GF-D8 (cell line): ENCODE results near the gene FHIT.
"Not testable (repeated sequence)": the region's sequence is repeated elsewhere in the genome, so short reads cannot be mapped to it uniquely, and the experiment has no call there.

Source experiments
- DNase-seq: peaks from one replicate; lab custom pipeline; 2025; lab: John Stamatoyannopoulos, UW

FHIT gene

DNA sequence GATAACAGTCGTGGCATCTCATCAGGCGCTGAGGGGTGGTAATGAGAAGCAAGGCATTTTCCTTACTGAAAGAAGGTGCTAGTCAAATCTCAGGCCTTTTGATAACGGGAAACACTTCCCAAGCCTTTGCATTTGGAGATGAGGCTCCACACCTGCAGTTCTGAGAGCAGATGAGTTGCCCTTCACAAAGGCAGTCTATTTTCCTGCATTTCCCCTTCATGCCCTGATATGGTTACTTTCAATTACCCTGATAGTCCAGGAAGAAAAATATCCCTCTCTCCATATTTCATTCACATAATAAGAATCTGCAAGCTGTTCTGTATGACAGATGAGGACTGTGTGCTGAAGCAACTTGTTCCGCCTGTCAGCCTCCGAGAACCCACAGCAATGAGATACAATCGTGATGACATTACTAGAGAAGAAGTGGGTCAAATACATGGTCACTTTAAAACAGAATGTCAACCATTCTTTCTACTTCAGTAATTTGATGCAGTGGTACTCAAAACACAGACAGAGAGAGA is 25.0 kb downstream of the FHIT start:
- DNase-seq: no peak

DNA sequence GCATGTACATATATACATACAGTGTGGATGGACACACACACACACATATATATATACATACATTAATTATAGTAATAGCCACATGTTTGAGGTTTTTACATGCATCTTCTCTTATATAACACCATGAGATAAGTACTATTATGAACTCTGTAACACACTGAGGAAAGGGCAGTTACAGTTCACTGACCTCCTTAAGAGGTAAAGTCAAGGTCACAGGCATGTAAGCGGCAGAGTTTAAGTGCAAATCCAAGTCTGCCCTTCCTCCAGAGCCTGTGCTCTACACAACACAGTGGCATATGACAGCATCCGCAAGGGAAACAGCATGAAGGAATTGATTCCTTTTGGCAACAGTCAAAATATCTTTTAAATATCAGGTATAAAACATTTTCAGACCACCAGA is 26.4 kb downstream of the FHIT start:
- no peak for DNase-seq

DNA sequence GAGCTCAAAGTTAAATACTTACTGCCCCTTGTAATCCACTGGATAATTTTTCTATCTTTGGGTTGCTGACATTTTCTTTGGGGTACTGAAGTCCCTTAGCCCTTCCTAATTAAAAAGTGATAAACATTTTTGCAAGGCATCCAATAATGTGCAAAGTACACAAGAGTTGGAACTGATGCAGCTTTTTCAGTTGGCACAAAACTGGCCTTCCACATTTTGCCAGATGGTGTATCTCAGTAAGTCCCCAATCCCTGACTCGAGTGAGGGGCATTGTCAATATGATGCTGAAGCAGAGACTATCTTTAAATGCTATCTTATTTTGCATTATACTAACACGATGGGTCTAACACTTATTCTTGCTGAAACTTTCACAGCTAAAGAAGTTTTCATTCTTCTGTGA is 27.8 kb downstream of the FHIT start:
- DNase-seq: no peak

DNA sequence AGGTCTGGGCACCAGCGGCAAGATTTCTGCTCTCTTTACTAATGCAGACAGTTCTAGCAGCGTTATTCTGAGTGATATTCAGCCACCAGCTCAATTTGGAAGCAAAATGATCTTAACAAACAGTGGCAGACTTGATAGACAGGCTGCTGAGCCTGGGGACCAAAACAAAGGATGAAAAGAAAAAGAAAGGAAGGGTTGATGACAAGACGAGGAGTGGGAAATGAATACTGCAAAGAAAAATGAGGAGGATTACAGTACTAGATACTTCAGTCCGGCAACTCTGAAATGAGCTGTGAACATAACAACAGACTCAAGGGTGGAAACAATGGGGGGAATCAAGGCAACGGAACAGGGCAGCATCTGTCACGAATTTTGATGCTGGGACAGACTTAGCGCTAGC is 28.8 kb downstream of the FHIT start:
- DNase-seq: no peak

DNA sequence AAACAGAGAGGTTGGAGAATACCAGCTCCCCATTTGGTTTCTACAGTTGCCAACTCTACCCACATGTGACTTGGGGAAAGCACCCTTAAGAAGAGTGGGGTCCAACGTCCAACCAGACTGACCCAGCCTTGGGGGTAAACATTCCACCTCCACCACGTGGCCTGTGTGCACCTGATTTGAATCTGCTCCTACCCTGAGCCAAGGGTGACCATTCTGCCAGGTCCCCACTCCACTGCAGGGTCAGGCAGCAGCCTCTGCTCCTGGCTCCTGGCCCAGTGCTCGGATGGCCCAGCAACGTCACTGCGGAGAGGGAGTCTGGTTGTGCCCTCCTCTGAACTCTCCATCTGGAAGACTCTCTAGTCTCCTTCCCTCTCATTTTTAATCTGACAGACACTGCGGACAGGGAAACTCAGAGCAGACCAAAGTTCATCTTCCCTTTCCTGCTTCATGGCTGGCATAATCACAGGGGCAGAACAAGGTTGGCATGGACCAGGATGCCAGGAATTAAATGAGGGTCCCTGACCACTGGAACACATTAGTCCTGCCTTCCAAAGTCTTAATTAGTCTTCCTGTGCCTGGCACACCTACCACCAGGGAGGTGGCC is 29.4 kb downstream of the FHIT start:
- DNase-seq: no peak

DNA sequence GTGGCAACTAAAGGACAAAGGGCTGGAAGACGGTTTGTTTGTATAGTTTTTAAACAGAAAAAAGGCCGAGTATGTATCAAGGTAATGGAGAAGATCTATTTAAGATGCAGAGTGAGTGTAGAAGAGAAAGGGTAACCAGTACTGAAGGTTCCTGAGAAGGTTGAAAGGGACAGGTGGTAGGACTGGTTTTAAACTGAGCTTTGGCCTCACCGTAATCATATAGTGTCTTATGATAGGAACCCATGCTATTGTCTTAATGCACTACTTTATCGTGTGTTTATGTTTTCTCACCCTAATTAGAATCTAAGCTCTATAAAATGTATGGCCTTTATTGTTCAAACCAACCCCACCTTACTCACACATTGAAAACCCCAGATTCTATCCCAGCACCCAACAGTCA is 32.7 kb downstream of the FHIT start:
- DNase-seq: no peak

DNA sequence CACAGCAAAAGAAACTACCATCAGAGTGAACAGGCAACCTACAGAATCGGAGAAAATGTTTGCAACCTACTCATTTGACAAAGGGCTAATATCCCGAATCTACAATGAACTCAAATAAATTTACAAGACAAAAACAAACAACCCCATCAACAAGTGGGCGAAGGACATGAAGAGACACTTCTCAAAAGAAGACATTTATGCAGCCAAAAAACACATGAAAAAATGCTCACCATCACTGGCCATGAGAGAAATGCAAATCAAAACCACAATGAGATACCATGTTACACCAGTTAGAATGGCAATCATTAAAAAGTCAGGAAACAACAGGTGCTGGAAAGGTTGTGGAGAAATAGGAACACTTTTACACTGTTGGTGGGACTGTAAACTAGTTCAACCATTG is 35.1 kb downstream of the FHIT start:
- DNase-seq: not testable (repeated sequence)

DNA sequence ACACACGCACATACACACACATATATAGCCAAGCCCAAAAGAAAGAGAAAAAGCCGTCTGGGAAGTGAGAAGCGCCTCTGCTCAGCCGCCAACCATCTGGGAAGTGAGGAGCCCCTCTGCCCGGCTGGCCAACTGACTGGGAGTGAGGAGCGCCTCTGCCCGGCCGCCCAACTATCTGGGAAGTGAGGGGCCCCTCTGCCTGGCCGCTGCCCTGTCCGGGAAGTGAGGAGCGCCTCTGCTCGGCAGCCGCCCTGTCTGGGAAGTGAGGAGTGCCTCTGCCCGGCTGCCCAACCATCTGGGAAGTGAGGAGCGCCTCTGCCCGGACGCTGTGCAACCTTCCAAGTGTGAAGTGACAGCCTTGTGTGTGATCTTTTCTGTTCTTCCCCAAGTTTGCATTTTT is 49.2 kb downstream of the FHIT start:
- no peak for DNase-seq

DNA sequence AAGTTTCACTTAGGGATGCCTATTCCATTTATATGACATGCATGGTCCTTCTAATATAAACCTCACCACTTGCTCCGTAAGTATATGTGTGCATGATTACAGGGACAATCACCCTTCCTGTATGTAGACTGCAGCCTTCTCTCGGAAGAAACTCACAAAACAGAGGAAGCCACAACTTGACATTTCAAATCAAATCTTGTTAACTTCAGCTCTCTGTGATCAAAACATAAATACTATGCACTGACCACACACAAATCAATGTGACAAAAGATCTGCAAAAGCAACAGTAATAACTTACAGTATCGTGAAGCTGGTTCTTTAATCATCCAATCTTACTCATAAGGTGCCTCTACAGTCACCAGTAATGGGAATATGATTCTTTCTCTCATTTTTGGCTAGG is 50.2 kb downstream of the FHIT start:
- no peak for DNase-seq

DNA sequence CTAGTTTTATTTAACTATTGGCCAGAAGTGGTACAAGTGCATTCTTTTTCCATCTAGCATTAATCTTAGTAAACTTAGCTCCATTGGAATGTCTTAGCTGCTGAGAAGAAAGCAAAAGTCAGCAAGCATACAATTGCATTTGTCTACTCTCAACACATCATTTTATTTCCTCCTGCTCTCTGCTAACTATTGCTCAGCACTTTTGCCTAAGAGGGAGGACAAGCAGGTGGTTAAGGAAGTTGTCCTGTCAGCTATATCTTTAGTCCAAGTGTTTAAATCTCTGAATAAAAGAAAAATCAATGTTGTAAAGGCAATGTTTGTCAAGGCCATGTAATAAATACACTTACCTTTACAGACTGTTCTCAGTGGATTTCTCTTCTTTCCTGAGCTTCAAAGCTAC is 51.0 kb downstream of the FHIT start:
- peak; percentile 16 for DNase-seq

DNA sequence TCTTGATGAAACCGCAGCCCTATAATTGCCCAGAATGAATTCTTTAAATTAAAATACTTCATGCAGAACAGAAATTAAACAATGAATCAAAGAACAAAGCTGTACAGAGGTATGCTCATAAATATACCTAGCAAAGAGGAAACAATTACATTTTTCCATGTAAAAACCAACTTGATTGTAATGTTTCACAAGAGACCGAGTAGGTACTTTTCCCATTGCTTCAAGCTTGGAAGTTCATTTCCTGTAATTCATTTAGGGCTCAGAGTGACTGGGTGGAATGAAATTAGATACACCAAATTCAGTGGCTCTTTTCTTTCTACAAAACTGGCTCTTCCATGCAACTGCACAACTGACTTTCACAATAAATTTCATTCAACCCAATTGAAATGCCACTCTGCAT is 51.4 kb downstream of the FHIT start:
- no peak for DNase-seq

DNA sequence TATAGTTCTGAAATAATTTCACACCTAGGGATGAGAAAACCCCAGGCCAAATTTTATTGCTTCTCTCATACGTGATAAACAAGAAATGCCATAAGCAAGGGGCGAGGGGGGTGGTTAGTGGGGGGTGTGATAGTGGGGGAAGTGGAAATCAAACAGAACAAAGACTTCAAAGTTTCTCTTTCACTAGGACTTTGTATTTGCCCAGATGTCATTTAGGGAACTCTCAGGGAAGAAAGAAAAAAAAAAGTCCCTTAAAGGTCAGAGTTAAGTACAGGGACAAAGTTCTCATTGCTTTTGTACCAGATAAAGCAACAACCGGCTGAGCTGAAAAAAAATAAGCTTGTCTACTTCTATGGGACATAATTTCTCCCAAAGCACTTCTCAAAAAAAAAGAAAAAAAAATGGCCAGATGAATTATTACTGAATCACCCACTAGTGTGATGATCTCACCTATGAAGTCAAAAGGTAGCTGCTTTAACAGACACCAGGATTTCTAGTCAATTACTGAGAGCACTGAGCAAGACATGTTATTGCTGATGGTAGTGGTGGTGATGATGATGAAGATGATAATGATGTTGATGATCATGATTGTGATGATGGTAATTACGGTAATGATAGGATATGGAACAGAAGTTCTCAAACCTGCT is 56.2 kb downstream of the FHIT start:
- DNase-seq: no peak

DNA sequence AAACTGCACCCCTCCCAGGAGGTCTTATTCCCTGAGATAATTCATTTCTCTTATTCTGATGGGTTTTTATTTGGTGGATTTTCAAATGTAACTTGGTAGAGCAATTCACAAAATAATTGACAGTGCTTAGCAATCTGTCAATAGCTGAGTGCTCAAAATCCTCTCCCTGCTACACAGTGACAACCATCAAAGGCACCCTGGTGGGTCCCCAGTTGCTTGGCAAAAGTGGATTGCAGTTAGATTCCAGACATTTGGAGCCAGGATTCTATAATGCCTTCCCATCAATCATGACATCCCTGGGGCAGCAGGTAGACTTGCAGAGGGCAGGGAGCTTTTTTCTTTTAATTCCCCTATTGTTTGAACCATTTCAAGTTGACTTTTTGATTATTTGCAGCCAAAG is 59.0 kb downstream of the FHIT start:
- DNase-seq: no peak

DNA sequence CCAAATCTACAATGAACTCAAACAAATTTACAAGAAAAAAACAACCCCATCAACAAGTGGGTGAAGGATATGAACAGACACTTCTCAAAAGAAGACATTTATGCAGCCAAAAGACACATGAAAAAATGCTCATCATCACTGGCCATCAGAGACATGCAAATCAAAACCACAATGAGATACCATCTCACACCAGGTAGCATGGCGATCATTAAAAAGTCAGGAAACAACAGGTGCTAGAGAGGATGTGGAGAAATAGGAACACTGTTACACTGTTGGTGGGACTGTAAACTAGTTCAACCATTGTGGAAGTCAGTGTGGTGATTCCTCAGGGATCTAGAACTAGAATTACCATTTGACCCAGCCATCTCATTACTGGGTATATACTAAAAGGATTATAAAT is 61.0 kb downstream of the FHIT start:
- DNase-seq: not testable (repeated sequence)

DNA sequence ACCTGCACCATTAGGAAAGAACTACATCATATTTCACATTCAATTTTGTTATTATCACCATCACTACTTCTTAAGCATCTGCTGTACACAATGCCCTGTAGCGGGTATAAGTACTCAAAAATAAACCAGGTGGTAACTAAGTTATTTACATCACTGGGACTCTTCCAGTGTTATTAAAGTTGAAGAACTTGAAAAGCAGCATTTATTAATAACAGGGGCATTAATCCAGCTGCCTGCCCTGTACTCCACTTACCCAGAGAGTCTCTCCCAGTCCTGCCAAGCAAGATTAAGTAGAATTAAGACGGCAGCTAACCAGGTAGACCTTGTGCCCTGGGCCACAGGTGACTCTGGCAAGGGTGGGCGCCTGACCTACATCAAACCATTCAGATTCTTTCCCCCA is 65.2 kb downstream of the FHIT start:
- no peak for DNase-seq

DNA sequence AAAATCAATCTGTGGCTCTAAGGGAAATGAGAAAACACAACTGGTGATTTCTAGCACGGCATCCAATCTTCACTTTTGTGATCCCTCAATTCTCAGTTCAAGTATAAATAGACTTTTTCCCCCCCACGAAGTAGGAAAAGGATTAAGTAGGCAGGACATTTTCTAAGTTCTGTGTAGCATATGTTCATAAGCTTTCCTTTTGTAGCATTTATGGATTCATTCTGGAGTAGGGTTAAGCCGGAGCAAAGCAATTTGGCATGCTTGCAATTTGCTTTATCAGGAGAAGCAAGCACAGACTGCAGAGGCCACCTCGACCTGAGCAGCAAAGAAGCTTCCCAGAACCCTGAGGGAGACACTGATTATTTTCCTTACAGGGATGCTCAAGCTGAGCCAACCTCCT is 66.3 kb downstream of the FHIT start:
- no peak for DNase-seq

DNA sequence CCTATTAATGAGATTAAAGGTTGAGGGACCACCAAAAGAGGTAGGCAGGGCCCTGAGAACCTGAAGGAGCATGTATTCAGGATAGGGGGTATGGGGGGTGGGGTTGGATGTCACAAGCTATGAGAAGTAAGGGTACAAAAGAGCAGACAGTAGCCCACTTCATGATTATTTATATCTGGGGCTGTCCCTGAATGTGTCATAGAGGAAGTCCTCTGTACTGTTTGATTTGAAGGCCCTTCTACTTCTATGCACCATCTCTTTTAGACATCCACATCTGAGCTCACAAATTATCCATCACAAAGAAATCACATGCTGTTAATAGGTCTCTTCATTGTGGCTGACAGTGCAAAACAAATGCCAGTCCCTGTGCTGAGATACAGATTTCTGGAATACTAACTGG is 68.6 kb downstream of the FHIT start:
- DNase-seq: no peak

DNA sequence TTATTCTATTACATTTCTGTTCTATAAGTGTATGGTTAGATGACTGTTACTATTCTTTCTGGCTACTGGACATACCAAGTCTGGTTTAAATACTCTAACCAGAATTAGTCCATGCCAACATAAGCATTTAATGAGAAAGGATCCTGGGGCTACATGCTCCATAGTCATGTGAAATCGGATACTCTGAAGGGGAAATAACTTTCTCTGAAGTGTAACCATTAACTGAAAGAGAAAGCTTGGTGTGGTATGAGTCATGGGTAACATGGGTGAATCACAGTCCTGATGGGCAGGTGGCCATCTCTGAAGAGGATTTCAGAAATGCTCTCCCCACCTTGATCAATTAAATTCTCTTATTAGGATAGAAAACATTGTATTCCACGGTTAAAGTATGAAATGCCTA is 69.4 kb downstream of the FHIT start:
- no peak for DNase-seq

DNA sequence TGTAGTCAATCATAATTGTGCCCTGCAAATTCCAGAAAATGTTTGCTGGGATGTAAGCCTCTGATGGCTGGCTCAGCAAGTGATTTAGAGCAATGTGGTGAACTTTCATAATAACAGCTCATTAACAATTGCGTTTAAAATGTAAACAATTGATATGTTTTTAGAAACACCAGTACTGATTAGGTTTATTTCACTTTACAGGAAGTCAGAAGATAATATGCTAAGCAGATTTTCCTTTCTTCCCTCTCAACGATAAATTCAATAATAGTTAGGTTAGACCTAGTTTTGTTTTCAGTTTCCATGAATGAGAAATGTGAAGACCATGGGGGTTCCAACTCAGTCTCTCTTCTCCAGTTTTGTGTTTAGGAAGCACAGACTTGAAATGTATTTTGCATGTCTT is 71.0 kb downstream of the FHIT start:
- DNase-seq: no peak

DNA sequence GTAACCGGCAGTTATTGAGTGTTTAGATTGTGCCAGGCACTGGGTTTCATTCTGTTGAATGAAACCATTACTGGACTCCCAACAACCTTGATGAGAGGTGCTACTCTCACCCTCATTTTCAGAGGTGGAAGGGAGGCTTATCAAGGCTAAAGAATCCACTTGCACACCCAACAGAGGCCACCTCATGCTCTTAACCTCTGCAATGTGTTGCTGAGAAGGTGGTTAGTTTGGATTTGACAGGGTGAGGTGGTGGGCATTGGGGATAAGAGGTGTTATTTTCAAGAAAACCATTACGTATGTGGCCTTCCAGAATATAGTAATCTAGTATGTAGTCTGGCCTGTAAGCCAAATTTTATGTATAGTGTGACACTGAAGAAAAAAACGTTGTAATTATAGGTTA is 73.1 kb downstream of the FHIT start:
- DNase-seq: no peak

DNA sequence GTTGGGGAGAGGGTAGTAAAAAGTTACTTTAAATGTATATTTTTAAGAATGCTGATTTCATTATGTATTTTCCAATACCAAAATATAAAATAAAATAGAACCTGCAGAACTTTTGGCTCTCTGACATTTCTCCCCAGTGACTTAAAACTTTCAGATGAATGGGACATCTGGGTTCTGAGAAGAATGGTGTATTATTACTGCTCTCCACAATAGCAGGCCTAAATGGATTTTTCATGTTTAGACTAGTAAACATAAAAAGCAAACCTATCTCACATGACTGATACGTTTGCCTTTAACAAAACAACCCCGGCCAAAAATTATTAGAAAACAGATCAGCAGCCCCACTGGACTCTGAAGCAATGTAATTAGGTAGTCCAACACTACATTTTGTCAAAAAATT is 73.8 kb downstream of the FHIT start:
- no peak for DNase-seq

DNA sequence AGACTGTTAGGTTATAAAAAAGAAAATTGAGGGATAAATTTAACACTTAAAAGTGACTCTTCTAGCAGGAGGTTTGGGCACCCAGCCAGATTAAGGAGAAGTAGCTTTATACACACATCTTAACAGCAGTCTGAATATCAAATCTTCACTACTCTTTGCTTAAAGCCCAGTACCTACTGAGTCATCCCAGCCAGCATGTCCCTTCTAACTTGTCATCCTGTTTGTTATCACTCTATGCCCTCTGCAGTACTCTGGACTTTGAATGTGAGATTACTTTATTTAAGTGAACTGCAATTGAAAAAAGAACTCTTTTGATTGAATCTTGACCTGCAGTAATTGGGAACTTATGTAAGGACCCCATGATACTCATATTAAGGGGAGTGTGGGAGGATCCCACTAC is 77.6 kb downstream of the FHIT start:
- no peak for DNase-seq

DNA sequence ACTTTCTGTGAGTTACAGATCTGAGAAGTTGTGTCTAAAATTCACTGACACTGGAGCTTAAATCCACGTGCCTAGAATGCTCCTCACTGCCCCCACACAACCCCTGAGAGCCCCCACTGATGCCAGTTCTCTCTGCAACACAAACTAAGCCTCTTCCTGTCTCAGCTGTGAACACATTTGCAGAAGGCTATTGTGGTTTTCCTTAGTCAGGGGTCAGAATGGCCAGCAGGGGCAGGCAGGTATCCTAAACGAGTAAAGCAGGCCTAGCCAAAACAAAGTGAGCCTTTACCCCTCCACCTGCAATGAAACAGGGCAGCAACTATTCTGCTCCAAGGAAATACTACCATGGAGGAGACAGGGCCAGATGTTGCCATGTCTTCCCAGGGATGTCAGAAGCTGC is 78.6 kb downstream of the FHIT start:
- DNase-seq: no peak

DNA sequence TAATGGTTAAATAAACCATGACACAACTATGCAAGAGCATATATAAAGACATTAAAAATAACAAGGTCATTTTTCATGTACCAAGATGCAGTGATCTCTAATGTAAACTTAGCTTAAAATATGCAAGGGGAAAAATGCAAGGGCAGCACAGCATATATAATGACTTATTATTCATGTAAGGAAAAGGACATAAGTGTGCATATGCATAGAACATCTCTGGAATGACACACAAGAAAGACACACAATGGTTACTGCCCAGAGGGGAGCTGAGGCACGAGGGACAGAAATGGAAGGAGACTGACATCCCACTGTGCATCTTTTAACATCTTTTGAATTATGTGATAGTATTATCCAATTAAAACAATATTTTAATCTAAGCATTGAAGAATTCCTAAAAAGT is 79.0 kb downstream of the FHIT start:
- no peak for DNase-seq
